Uterus (tissue), 4 donors: ENCODE data around the gene GPR176. TPM values are rescaled to one million over a fixed set of nuclear protein-coding genes. Genes with fewer than 3 reads are reported as not detected.

Experiments used
- DNase-seq, 2 donors: peaks; one replicate each; pipeline ENCODE4 v3.0.0-alpha.2; 2019 to 2020
- H3K27ac ChIP-seq, 2 donors: fragments of 200-600 bp; sonication (generic); 1 replicate in 1 of 2; 2 replicates in 1 of 2; pipeline ENCODE4 v1.5.1; 2016 to 2018
- H3K27me3 ChIP-seq, 2 donors: fragments of 200-600 bp; sonication (generic); one replicate each; pipeline ENCODE4 v1.5.1; 2018 to 2019; ENCODE audit warnings: control low read depth in 1 of 2
- H3K36me3 ChIP-seq, 2 donors: fragments of 200-600 bp; sonication (generic); one replicate each; pipeline ENCODE4 v1.5.1; 2019; ENCODE audit warnings: control low read depth in 1 of 2
- H3K4me1 ChIP-seq, 2 donors: fragments of 200-600 bp; sonication (generic); one replicate each; pipeline ENCODE4 v1.5.1; 2018 to 2019; ENCODE audit warnings: control low read depth in 1 of 2
- H3K4me3 ChIP-seq, 2 donors: fragments of 200-600 bp; sonication (generic); 1 replicate in 1 of 2; 2 replicates in 1 of 2; pipeline ENCODE4 v1.5.1; 2018 to 2019; ENCODE audit warnings: mild to moderate bottlenecking in 1 of 2
- H3K9me3 ChIP-seq, 2 donors: fragments of 200-600 bp; sonication (generic); one replicate each; pipeline ENCODE4 v1.5.1; 2019; ENCODE audit warnings: control low read depth in 1 of 2
- POLR2A ChIP-seq, 2 donors: fragments of 450-650 bp; IDR thresholded peaks; one replicate each; pipeline ENCODE4 v1.6.1; 2016; ENCODE audit warnings: antibody characterized with exemption in 2 of 2, mild to moderate bottlenecking in 1 of 2, moderate library complexity in 1 of 2
- intact Hi-C: fragments of 100-400 bp; cut with DNase I; formaldehyde crosslinking; loops from one replicate; pipeline ENCODE4 v1.15.1; 2023; ENCODE audit warnings: low total_unique reads
- total RNA-seq, 4 donors: library from RNA; depleted of rRNA in 3 of 4; stranded (reverse); fragments of >200 nt in 3 of 4; gene quantifications; one replicate each; pipeline versions ENCODE4 v1.1.0 to v1.2.4, GENCODE V29; 2014 to 2023
- TF ChIP-seq, protein P1 (sequence below), 4 experiments: fragments of 200-600 bp in 2 of 4; fragments of 450-650 bp in 2 of 4; sonication (generic) in 2 of 4; IDR thresholded peaks; one replicate each; pipeline ENCODE4 v1.5.1; 2016 to 2019; ENCODE audit warnings: antibody characterized with exemption in 4 of 4, mild to moderate bottlenecking in 2 of 4, moderate library complexity in 1 of 4
- donor health status: DM: yes; HTN: yes; CAD: no.

Gene GPR176
- total RNA-seq, 4 donors from 2014 or later: 5.5 to 11.8 (median 7.1) TPM

DNA sequence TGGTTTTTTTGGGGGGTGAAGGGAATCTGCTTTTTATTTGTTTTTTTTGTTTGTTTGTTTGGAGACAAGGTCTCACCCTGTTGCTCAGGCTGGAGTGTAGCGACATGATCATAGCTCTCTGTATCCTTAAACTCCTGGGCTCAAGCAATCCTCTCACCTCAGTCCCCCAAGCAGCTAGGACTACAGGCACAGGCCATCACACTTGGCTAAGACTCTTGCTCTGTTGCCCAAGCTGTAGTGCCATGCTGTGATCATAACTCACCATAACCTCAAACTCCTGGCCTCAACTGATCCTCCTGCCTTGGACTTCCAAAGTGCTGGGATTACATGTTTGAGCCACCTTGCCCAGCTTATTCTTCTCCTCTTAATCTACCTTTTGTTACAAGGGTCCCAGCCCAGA is 31.8 kb downstream of the GPR176 start:
- H3K4me3 ChIP-seq: no peak overlapping the region
- intact Hi-C loops: no loop called here

GRCh38 chr15:39887832-39888231 is 32.2 kb downstream of the GPR176 start:
- no peak for DNase-seq
- H3K9me3 ChIP-seq: no peaks in the 10 kb centered on the region
- no peaks in the 10 kb centered on the region for H3K27me3 ChIP-seq
- H3K36me3 ChIP-seq: no peaks in the 10 kb centered on the region
- intact Hi-C loops: no loop called here
- no peaks in the 10 kb centered on the region for H3K4me1 ChIP-seq
- no peak overlapping the region for H3K27ac ChIP-seq
- no peak overlapping the region for H3K4me3 ChIP-seq
- TF ChIP-seq, protein P1, sequence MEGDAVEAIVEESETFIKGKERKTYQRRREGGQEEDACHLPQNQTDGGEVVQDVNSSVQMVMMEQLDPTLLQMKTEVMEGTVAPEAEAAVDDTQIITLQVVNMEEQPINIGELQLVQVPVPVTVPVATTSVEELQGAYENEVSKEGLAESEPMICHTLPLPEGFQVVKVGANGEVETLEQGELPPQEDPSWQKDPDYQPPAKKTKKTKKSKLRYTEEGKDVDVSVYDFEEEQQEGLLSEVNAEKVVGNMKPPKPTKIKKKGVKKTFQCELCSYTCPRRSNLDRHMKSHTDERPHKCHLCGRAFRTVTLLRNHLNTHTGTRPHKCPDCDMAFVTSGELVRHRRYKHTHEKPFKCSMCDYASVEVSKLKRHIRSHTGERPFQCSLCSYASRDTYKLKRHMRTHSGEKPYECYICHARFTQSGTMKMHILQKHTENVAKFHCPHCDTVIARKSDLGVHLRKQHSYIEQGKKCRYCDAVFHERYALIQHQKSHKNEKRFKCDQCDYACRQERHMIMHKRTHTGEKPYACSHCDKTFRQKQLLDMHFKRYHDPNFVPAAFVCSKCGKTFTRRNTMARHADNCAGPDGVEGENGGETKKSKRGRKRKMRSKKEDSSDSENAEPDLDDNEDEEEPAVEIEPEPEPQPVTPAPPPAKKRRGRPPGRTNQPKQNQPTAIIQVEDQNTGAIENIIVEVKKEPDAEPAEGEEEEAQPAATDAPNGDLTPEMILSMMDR (IDR thresholded peaks at IDR 0.05): peak in 3 of 4 experiments; percentile 30 to 33 (median 33)
- TF ChIP-seq POLR2A (IDR thresholded peaks at IDR 0.05): no peak

More for the DNA sequence above, 31.8 kb downstream of the GPR176 start:
- Histone ChIP-seq H3K36me3 (no peaks in the 10 kb centered on the region), H3K27ac (no peak overlapping the region), H3K27me3 (no peaks in the 10 kb centered on the region), H3K9me3 (no peaks in the 10 kb centered on the region), H3K4me1 (no peaks in the 10 kb centered on the region)
- no peak for DNase-seq
- no peak for TF ChIP-seq POLR2A (IDR thresholded peaks at IDR 0.05)
- TF ChIP-seq, protein P1 (IDR thresholded peaks at IDR 0.05): no peak

DNA sequence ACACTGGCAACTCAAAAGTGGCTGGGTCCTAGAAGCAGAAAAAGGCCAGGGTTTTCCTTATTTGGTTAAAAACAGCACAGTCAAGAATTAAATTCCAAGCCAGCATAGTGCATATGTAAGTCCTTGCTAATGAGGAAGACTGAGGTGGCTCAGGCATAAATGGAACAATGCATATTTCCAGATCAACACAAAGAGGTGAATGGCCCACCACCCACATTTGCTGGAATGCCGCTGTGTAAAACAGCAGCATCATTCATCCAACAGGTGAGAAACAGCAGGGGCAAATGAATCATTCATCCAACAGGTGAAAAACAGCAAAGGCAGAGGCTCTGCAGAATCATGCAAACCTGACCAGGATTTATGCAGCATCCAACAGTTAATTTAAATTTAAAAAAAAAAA is 32.9 kb downstream of the GPR176 start:
- no peak for DNase-seq
- H3K9me3 ChIP-seq: no peaks in the 10 kb centered on the region
- intact Hi-C loops: no loop called here
- TF ChIP-seq POLR2A (IDR thresholded peaks at IDR 0.05): no peak
- TF ChIP-seq, protein P1 (IDR thresholded peaks at IDR 0.05): no peak
- H3K4me3 ChIP-seq: no peak overlapping the region
- no peak overlapping the region for H3K27ac ChIP-seq
- H3K27me3 ChIP-seq: no peaks in the 10 kb centered on the region
- H3K36me3 ChIP-seq: no peaks in the 10 kb centered on the region
- H3K4me1 ChIP-seq: no peaks in the 10 kb centered on the region

DNA sequence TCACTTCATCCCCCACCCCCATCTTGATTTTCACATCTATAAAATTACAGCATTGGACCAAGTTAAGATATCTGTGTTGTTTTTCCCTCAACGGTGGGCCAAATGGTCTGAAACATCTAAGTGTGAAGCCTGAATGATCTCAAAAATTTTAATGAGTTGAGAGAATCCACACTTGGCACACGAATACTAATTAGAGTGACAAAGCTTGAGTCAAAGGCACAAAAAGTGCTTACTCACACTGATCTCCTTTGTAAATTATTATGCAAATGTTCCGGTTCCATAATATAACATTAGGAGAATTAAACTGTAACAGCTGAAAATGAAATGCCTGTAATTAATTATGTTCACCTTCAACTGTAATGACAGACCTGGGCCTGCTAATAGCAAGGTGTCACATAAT is 33.6 kb downstream of the GPR176 start:
- no peaks in the 10 kb centered on the region for H3K9me3 ChIP-seq
- no peaks in the 10 kb centered on the region for H3K27me3 ChIP-seq
- no peaks in the 10 kb centered on the region for H3K4me1 ChIP-seq
- DNase-seq: no peak
- no peak overlapping the region for H3K4me3 ChIP-seq
- TF ChIP-seq, protein P1 (IDR thresholded peaks at IDR 0.05): no peak
- TF ChIP-seq POLR2A (IDR thresholded peaks at IDR 0.05): no peak
- no peaks in the 10 kb centered on the region for H3K36me3 ChIP-seq
- no peak overlapping the region for H3K27ac ChIP-seq
- intact Hi-C loops: no loop called here

- intact Hi-C loops: no loop called here
- DNase-seq: no peak
- no peaks in the 10 kb centered on the region for H3K36me3 ChIP-seq
- H3K9me3 ChIP-seq: no peaks in the 10 kb centered on the region
- no peak overlapping the region for H3K27ac ChIP-seq
- no peak overlapping the region for H3K4me3 ChIP-seq
- no peaks in the 10 kb centered on the region for H3K4me1 ChIP-seq
- no peak for TF ChIP-seq POLR2A (IDR thresholded peaks at IDR 0.05)
- TF ChIP-seq, protein P1 (IDR thresholded peaks at IDR 0.05): no peak
- H3K27me3 ChIP-seq: no peaks in the 10 kb centered on the region
These were observed 34.8 kb downstream of the GPR176 start for GRCh38 chr15:39885099-39885777.
